ENCODE measurements around the gene RGS3.

RGS3 gene

GRCh38 chr9:113590991-113591898 lies 127.7 kb downstream of the RGS3 start:
- DNase-seq: no peak

GRCh38 chr9:113591899-113592625 lies 128.5 kb downstream of the RGS3 start:
- no peak for DNase-seq

- DNase-seq: no peak
These were observed 129.5 kb downstream of the RGS3 start for GRCh38 chr9:113592876-113593575.

DNA sequence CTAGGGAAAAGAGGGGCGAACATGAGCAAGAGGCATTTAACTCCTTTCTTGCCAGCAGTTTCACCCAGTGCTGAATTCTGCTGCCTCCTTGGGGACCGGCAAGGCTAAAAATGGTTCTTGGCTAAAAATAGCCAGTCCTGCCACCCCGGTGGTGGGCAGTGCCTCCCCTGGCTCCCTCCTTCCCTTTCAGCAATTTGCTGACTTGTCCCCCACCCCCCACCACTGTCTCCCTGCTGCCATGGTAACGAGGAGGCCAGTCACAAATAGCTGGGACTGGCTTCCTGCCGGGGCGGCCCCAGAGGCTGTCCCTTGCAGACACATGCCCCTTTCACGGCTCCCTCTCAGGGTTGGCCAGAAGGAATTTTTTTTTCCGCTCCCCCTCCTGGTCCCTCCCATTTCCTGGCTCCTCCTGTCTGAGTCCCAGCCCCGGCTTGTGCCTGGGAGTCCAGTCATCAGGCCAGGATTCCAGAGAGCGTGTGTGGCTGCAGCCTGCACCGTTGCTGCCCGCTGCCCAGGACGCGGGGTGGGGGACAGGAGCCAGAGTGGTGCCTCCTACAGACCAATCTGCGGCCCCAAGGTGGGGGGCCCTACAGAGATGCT lies 130.3 kb downstream of the RGS3 start:
- no peak for DNase-seq

DNA sequence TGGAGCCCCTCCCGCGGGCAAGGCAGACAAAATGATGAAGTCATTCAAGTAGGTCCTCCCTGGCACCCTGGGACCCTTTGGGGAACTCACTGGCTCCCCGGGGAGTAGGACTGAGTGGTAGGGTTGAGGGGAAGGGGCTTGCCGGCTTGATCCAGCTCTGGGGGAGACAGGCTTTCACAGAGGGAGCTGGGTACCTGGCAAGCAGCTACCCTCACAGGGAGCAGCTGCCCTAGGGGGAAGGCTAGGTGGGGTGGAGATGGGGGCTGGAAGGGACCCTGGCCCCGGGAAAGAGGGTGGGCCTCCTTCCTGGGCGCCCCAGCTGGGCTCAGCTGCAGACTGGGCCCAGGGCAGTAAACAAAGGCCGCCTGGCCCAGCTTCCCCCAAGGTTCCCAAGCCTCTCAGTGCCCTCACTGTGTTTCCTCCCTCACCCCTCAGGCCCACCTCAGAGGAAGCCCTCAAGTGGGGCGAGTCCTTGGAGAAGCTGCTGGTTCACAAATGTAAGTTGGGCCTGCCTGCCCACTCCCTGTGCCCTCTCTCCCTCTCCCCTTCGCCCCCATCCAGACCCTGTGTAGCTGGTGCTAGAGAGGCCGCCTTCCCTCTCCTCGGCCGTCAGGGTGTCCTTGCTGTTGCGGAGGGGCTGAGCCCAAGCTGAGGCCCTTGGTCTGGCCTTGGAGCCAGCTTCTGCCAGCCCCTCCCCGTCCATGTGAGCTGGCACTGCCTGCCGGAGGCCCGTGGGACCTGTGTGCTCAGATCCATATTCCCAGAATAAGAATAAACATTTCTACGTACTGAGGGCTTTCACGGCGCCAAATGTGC lies 131.2 kb downstream of the RGS3 start:
- no peak for DNase-seq

DNA sequence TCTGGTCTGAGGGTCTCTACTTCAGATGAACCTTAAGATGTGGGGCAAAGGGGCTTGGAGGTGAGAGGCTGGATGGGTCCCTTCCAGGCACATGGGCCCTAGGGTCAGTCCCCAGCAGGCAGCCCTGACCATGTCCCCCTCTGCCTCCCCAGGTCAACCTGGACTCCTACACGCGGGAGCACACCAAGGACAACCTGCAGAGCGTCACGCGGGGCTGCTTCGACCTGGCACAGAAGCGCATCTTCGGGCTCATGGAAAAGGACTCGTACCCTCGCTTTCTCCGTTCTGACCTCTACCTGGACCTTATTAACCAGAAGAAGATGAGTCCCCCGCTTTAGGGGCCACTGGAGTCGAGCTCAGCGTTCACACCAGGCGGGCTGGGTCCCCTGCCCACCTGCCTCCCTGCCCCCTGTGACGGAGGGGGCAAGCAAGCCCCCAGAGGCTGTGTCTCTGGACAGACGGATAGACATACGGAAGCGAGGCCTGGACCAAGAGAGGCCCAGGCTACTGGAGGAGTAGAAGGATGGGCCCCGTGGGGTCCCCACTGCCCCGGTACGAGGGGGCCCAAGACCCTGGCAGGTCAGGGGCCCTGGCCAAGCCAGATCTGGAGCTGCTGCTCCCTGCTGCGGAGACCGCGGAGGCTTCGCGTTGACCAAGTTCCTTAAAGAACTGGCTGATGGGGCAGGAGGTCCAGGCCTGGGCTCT lies 133.2 kb downstream of the RGS3 start:
- DNase-seq: no peak

DNA sequence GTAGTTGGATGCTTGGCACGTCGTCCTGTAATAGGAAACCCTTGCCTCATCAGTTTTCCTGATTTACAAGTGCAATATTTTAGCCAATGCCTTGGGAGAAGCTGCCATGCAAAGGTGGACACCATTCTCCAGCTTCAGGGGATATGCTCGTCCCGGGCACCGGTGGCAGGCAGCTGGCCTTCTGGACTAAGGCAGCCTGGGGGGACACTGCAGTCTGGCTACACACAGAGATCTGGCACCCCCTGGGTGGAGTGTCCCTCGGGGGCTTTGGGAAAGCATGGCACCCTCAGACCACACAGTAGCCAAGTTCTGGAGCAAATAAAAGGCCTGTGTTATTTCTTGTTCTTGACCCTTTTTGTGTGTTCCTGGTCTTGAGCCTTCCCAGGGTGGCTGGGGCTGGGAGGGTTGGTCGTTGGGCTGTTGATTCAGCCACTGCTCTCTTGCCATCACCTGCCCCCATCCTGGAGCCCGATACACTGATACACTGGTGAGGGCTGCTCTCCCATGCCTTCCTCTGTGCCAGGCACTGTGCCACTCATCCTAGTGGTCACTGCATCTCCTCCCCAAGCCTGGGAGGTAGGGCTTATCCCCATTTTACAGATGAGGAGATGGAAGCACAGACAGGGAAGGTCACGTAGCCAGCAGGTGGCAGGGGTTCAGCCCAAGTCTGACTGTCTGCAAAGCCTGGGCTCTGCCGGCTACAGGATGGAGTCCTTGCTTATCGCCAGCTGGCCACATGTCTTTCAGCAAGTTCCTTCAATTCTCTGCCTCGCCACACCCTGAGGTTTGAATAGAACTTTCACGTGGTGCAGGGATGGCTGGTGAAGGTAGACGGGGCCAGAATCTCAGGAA lies 134.1 kb downstream of the RGS3 start:
- DNase-seq: no peak

GRCh38 chr9:113598451-113598850 lies 134.9 kb downstream of the RGS3 start:
- DNase-seq: no peak

GRCh38 chr9:113598883-113599282 lies 135.4 kb downstream of the RGS3 start:
- no peak for DNase-seq

- DNase-seq: no peak
These were observed 136.1 kb downstream of the RGS3 start for GRCh38 chr9:113599646-113600022.

DNA sequence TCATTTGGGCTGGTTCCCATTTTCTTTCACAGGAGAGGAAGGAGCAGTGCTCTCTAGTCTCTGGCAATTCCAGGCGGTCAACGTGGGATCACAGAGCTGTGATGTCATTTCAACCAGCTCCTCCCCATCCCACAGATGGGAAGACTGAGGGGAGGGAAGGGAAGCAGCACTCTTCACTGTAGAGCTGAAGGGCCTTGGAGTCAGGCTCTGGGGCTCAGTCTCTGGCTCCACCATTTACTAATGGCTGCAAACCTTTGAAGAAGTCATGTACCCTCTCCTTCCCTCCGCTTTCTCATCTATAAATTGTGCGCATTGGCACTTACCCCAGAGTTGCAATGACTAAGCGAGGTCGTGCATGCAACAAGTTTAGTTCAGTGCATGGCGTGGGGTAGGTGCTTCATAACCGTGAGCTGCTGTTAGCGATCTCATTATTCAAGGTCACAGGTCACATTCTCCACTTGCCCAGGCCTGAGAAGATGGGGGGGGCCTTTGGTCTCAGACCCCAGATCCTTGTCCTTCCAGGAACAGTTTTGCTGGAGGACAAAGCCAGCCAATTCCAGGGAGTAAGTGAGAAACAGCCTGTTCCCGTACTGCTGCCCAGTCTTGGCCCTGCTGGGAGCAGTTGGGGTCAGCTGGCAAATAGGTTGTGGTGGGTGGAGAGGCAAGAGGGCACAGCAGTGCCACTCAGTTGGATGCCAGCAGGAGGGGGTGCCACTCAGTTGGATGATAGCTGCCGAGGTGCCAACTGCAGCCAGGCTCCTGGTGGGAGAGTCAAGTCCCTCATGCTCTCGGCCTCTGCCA lies 136.7 kb downstream of the RGS3 start:
- no peak for DNase-seq

GRCh38 chr9:113600871-113601614 lies 137.5 kb downstream of the RGS3 start:
- DNase-seq: no peak

DNA sequence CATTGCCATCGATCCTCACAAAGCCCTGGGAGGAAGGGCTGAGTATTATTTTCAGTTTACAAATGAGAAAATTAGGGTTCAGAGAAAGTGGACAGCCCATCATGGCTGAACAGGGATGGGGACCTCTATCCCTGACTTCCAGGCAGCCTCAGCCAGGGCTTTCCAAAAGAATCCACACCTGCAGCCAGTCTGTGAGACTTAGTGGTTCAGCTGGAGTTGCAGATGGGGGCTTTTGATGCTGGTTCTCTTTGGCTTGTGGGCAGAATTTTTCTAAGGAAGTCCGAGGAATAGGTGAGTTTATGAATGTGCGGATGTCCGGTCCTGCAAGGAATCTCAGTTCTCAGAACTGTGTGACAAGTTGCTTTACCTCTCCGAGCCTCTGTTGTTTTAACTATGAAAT lies 138.1 kb downstream of the RGS3 start:
- no peak for DNase-seq

DNA sequence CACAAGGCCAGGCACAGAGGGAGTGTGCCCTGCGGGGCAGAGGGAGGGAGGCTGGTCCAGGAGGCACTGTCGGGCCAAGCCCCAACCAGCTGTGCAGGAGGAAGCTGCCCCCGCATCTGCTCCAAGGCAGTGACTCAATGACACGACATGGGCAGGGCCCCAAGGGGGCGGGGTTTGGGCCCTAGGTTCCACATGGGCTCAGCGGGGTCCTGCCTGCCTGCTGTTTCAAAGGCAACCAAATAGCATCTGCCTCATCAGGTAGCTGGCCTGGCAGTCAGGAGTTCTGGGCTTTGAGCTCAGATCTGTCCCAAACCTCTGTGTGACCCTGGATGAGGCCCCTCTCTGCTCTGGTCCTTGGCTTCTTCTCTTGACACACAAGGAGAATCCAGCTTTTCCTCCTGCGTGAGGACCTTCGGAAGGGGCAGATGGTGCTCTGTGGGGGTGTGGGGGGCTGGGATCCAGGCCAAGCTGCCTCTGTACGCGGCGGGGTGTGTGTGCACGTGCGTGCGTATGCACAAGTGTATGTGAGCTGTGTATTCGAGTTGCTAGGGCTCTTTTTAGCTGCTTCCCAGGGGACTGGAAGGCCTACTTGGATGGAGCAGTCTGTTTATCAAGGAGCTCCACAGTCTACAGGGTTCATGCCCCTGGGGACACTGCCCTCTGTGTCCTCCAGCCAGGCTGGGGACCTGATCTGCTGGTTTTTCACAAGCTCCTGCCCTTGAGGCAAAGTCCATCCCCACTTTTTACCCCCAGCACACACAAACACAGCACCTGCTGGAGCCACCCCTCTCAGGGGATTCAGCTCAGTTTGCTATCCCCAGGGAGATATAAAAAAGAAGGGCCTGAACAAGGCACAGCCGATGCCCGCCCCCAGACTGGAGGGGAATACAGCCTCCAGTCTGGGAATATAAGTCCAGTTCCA lies 138.9 kb downstream of the RGS3 start:
- peak; percentile 69 for DNase-seq

- DNase-seq: no peak
These were observed 139.5 kb downstream of the RGS3 start for GRCh38 chr9:113603048-113603375.

GRCh38 chr9:113603773-113604172 lies 140.2 kb downstream of the RGS3 start:
- DNase-seq: no peak

- no peak for DNase-seq
These were observed 140.9 kb downstream of the RGS3 start for GRCh38 chr9:113604393-113604792.

DNA sequence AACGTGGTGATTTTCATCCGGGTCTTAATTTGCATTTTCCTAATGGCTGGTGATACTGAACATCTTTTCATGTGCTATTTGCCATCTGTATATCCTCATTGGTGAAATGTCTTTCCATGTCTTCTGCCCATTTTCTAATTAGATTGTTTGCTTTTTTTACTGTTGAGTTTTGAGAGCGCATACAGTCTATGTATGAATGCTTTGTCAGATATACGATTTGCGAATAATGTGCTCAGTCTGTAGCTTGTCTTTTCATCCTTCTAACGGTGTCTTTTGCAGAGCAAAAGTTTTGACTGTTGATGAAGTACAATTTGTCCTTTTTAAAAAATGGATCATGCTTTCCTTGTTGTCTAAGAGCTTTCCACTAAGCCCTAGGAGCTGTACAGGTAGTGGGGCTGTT lies 143.0 kb downstream of the RGS3 start:
- DNase-seq: no peak

Measured in NCI-H446 treated with DMSO at 0.1 percent for 48 hours (cell line).